ENCODE data around the gene CHRNA4.
"Not testable (repeated sequence)": the region's sequence is repeated elsewhere in the genome, so short reads cannot be mapped to it uniquely, and the experiment has no call there.

CHRNA4 gene

DNA sequence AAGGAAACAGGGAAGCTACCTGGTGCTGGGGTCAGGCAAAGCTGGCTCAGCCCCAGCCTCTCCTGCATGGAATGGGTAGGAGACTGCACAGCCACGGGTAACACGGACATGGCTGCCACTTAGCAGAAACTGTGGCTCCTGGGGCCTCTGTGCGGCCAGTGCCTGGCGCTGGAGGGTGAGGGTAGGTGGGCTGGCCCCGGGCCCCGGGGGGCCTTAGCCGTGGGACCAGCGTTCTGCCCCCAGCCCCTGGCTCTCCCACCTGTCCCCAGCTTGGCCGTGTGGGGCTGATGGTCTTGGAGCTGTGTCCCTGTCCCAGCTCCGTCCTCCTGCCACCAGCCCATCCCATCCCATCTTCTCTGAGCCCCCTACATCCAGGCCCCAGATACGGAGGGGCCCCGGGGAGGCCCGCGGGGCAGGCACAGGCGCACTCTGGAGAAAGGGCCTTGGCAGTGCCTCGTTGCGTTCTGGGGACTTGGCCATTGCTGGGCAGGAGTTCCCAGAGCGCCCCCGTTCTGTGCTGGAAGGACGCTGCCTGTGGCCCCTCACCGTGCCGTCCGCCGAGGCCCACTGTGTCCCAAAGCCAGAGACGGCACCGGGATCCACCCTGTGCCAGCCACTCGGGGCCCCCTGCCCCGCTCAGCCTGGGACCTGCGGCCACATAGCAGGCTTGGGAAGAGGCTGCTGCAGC lies 12.2 kb downstream of the CHRNA4 start:
- no peak for DNase-seq (ENCODE audit: low spot score)

DNA sequence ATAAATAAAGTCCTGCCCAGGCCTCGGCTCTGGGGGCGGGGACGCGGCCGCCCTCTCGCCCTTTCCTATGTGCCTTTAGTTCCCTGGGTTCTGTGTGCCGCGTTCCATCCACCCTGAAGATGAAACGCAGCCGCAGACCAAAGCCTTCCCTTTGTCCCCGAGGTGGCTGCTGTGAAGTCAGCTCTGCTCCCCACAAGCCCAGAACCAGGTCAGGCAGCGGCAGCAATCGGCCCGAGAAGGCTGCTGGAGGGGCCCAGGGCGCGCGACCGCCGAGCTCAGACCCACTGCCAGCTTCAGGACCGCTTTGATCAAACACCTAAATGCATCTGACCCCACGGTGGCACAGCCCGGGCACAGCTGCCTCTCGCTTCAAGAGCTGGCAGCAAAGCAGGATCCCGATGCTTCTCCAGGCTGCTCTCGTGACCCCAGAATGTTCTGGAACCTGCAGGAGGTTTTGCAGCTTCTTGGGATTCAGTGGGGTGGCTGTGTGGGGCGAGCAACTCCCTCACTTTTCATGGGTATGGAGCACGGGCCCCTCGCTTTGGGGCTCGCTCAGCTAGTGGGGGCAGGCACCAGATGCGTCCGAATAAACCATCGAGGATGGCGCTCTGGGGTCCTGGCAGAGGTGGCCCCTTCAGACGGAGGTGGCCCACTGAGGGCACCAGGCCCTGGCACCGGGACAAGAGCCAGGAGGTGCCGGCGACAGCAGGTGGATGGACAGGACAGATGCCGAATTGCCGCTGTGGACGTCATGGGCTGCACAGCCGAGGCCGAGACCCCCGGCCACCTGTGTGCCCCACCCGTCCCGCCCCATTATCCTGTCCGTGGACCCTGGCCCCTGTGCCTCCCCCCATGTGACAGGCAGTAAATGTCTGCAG lies 13.0 kb downstream of the CHRNA4 start:
- DNase-seq (ENCODE audit: low spot score): no peak

DNA sequence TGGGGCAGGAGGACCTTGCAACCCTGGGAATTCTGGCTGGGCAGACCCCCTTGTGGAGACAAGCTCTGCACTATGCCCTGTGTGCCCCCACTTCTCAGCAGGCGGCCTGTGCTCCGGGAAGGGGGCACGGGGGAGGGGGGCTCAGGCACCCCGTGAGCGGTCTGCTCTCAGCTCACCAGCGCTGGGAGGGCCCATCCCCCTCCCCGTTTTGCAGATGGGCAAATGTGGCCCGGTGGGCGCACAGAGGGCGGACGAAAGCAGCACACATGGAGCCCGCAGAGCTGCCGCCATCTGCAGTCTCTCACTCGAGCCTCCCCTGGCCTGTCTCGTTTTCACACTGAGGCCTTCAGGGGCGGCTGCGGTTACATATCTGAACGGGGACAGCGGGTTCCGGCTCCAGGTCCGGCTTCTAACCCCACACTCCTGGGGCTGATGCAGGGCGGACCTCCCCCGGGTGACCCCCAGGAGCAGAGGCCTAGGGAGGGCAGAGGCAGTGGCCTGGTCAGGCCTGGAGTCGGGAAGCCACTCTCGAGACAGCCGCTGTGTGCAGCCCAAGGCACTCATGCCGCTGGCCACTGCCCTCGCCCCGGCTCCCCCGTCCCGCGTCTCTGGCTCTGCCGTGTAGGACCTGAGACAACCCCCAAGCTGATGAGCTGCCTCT lies 13.9 kb downstream of the CHRNA4 start:
- no peak for DNase-seq (ENCODE audit: low spot score)

DNA sequence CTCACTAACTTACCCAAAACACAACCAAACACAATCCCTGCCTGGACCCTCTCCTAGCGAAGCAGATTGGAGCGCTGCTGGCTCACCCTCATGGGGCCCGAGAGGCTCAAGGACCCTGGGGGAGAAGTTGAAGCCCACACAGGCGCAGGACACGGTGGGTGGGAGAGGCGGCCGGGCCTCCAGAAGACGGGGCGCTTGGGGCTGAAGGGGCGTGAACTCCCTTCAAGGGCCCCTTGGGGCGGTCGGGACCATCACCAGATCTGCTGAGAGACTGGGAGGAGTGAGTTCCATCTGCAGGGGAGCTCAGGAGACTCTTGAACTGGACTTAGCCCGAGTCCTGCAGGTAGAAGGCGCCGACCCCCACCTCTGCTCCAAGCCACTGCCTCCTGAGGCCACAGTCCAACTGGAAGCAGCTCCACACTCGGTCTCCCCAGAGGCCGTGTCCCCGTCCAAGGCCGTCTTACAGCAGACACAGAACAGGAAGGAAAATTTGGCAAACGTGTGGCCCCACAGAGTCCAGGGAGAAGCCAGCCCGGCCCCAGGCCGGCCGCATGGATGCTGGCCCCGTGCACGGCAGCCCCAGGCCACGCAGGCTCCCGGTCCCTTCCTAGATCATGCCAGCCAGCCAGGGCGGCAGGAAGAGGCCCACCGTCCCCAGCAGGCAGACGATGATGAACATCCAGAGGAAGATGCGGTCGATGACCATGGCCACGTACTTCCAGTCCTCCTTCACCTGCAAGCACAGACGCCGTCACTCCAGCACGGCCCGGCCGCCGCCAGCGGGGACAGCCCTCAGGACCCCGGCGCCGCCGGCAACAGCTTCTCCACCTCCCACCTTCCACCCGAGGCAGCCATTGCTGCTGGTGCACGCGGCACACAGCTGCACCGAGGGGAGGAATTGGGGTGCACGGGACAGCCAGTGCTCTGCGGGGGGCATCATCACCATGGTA lies 14.7 kb downstream of the CHRNA4 start:
- DNase-seq (ENCODE audit: low spot score): no peak

DNA sequence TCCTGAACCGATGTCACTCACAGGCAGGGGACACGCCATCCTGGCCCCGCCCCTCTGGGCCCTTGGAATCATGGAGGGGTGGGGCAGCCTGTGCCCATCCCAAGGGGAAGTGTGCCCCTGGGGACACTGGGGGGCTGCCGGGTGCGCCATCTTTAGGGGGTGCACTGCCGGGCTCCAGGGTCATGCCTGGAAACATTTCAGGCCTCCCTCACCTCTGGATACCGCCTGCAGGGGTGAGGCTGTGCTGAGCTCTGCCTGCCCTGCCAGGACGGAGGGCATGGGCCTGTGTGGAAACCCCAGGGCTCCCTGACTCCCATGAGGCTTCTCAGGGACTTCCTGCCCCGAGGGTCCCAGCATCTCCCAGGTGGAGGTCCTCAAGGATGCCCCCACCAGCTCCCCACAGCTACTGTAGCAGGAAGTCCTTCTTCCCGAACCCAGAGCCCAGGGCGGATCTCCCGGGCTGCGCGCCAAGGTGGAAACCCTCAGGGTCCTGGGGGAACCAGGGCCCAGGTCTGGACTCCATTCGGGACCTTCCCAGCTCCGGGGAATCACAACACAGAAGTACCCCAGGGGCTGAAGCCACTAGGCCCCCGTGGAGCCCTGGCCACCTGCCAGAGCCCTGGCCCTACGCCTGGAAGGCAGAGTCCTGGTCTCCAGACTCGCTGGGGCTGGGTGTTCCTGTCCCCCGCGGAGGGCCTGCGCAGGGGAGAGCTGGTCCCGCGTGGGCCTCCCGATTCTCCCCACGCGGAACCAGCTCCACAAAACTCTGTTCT lies 15.6 kb downstream of the CHRNA4 start:
- DNase-seq (ENCODE audit: low spot score): no peak

DNA sequence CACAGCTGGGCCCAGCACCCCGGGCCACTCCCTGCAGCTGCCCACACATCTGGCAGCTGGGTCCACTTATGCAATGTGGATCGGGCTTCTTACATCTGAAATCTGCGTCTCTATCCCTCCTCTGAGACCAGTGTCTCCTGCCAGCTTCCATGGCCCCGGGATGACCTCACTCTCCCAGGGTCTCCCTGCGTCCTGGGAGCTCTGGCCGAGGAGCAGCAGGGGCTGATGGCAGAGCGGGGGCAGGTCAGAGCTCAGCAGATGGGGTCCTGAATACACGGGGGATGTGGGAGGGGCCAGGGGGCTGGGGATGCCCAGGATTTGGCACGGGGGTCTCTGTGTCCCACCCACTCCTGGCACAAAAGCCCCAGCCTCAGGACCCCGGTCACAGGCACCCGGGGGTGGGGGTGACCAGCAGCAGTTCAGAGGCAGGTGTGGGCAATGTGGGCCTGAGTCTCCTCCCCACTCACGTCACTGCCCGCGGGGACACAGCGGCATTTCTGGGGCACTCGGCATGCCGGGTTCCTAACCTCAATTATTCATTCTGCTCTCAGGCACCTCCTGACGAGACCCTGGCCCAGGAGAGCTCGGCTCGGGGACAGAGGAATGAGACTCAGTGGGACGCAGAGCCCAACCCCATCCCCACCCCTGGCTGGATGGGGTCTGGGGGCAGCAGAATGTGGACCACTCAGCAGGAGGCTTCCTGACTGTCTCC lies 16.4 kb downstream of the CHRNA4 start:
- no peak for DNase-seq (ENCODE audit: low spot score)

DNA sequence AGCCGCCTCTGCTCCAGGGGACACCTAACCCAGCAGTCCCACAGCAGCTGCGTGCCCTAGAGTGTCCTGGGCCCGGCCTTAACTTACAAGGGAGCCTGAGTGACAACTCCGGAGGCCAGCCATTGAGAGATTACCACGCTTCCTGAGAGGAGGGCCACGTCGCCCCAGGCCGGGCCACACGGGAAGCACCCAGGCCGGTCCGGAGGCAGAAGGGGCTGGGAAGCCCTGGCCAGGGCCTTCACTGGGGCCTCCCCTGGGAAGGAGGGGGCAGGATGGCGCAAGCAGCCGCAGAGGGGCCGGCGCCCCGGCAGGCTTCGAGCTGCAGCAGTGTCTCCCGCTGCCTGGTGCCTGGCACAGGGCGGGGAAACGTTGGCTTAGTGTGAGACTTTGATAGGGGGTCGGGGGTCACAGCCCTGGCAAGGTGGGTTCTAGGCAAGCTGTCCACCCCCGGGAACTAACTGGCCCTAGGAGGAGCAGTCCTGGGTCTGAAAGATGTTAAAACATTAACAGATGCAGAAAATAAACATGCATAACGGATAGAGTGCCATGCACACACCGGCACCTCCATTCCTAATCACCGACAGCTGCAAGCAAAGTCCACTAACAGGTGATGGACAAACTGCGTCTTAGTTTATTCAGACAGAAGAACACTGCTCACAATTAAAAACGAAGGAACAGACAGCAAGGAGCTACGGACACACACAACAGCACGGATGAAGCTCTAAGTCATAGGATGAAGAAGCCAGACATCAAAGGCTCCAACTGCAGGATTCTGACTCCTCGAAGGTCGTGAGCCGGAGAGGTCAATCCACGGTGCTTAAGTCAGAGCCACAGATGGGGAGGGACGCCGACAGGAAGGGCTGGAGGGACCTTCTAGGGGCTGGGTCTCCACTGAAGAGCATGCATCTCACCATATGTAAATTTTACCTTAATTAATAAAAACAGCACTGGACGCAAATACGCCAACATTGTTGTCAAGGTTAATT lies 17.4 kb downstream of the CHRNA4 start:
- DNase-seq (ENCODE audit: low spot score): no peak

DNA sequence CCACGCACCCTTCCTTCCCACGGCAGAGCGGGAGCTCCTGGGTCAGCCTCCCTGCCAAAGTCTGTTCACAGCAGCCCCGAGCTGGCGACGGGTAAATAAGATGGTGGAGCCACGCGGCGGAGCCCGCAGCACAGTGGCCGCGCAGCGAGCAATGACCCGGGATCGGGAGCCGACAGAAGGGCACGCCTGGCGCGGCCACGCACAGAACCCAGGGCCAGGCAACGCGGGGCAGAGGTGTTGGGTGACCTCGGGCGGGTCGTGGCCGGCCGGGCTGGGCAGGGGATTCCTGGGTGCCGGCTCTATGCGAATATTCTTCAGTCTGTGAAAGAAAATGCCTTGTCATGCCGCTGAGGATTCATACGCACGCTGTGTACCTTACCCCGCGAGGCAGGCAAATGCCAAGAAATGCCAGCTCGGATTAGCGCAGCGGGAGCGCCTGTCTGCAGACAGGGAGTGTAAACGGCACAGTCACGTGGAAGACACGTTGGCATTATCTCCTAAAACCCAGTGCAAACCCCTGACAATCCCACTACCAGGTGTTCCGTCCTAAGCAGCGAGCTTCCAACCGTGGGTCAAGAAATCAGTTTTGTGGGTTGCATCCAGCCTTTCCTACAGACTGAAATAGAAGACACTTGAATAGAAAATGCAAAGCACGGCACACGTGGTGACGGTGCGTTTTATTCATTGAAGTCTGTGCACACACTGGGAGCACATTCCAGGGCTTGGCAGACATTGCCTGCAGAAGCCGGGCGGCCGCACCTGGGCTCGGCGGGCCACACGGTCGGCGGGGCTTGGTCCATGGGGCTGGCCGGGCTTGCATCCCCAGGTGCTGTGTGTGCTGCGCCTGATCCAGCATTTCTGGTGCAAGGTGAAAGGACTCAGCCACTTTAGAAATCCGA lies 18.3 kb downstream of the CHRNA4 start:
- no peak for DNase-seq (ENCODE audit: low spot score)

DNA sequence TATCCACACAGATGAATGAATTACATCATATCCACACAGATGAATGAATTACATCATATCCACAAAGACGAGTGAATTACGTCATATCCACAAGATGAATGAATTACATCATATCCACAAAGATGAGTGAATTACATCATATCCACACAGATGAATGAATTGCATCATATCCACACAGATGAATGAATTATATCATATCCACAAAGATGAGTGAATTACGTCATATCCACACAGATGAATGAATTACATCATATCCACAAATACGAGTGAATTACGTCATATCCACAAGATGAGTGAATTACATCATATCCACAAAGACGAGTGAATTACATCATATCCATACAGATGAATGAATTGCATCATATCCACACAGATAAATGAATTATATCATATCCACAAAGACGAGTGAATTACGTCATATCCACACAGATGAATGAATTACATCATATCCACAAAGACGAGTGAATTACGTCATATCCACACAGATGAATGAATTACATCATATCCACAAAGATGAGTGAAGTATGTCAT lies 20.9 kb downstream of the CHRNA4 start:
- DNase-seq (ENCODE audit: low spot score): not testable (repeated sequence)

DNA sequence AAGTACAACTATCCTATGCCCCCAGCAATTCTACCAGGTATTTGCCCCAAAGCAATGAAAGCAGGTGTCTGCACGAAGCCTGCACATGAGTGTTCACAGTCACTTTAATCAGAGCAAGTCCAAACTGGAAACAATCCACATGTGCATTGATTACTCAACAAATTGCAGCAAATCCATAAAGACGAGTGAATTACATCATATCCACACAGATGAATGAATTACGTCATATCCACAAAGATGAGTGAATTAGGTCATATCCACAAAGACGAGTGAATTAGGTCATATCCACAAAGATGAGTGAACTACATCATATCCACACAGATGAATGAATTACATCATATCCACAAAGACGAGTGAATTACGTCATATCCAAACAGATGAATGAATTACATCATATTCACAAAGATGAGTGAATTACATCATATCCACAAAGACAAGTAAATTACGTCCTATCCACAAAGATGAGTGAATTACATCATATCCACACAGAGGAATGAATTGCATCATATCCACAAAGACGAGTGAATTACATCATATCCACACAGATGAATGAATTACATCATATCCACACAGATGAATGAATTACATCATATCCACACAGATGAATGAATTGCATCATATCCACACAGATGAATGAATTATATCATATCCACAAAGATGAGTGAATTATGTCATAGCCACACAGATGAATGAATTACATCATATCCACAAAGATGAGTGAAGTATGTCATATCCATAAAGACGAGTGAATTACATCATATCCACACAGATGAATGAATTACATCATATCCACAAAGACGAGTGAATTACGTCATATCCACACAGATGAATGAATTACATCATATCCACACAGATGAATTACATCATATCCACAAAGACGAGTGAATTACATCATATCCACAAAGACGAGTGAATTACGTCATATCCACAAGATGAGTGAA lies 21.7 kb downstream of the CHRNA4 start:
- DNase-seq (ENCODE audit: low spot score): not testable (repeated sequence)

DNA sequence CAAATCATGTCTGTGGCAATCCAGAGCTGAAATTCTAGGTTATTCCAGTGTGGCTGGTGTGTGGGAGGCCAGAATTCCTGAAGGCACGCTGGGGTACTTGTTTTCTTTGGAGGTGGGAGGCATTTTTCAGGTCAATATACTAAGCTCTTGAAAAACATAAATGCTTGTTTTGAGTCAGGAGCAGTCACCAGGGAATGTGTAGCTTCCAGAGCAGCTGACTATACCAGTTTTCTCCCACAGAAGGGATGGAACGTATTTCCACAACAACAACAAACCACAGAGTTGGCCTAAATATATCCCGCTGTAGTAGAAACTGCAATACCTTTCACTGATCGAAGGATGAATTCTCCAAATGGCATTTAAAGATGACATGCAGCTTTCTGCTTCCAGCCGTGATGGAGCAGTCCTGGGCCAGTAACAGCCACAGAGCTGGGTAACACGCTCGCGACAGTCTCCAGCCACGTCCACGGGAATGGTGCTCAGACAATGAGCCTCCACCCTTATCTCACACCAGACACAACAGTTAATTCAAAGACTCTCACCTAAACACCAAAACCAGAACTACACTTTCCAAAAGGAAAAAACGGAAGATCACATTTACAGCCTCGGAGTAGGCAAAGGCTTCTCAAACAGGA lies 23.2 kb downstream of the CHRNA4 start:
- no peak for DNase-seq (ENCODE audit: low spot score)

DNA sequence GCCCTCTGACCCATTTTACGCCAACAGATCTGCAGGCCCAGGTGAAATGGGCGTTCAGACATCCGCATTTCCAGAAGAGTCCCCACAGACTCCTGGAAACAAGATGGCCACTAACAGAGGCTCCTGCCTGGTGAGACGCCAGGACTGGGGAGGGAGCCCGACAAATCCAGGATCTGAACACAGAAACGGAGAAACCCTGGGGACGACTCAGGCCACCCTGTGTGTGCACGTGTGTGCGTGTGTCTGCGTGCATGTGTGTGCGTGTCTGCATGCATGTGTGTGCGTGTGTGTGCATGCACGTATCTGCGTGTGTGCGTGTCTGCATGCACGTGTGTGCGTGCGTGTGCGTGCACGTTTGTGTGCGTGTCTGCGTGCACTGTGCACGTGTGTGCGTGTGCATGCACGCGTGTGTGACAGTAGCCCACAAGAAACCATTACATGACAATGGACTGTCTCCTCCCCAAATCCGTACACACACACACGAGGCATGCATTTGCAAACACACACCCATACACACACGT lies 24.9 kb downstream of the CHRNA4 start:
- DNase-seq (ENCODE audit: low spot score): no peak

DNA sequence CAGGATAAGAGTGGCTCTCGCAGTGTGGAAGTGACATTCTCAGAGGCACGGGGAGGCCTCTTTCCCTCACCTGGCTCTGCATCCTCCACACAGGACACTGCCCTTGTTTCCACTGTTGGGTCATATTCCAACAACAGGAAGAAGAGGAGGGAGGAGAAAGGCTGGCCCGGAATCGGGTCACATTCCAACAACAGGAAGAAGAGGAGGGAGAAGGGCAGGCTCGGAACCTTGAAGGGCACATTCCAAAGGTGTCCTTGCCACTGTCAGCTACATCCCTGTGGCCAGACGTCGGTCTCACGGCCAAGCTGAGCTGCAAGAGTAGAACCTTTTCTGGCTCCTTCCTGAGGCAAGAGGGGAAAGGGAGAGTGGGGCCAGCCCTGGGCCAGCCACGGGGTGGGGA lies 25.4 kb downstream of the CHRNA4 start:
- no peak for DNase-seq (ENCODE audit: low spot score)

DNA sequence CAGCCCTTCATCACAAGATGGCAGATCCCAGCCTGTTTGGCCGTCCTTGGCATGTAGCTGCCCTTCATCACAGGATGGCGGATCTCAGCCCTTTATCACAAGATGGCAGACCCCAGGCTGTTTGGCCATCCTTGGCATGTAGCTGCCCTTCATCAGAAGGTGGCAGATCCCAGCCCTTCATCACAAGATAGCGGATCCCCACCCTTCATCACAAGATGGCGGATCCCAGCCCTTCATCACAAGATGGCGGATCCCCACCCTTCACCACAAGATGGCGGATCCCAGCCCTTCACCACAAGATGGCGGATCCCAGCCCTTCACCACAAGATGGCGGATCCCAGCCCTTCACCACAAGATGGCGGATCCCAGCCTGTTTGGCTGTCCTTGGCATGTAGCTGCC lies 26.1 kb downstream of the CHRNA4 start:
- DNase-seq (ENCODE audit: low spot score): not testable (repeated sequence)

DNA sequence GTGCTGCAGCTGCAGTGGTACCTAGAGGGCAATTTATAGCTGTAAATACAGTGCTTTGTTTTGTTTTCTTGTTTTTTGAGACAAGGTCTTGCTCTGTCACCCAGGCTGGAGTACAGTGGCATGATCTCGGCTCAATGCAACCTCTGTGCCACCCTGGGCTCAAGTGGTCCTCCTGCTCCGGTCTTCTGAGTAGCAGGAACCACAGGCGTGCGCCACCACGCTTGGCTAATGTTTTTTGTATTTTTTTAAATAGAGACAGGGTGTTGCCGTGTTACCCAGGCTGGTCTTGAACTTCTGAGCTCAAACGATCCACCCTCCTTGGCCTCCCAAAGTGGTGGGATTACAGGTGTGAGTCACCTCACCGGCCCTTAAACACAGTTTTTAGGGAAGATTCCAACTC lies 26.8 kb downstream of the CHRNA4 start:
- no peak for DNase-seq (ENCODE audit: low spot score)

All from LoVo (cell line).